Cardiac muscle cell (in vitro differentiated cells and primary cell): ENCODE data around the gene MAPT. TPM values are rescaled to one million over a fixed set of nuclear protein-coding genes. Genes with fewer than 3 reads are reported as not detected.
A peak's percentile ranks its signal among the peaks of the same experiment; 100 is the strongest.

ENCODE experiments used
- DNase-seq, 2 donors: peaks; one replicate each; pipeline versions ENCODE4 v3.0.0 to v3.0.0-alpha.2; 2010 to 2017; ENCODE audit warnings: low read depth in 1 of 2, low spot score in 1 of 2
- H3K27ac ChIP-seq: fragments of 200-600 bp; sonication (generic); 2 replicates; pipeline ENCODE4 v1.5.1; 2016
- H3K27me3 ChIP-seq: fragments of 200-600 bp; sonication (generic); 2 replicates; pipeline ENCODE4 v1.6.0; 2016; ENCODE audit warnings: control low read depth
- H3K36me3 ChIP-seq: fragments of 200-600 bp; sonication (generic); 2 replicates; pipeline ENCODE4 v1.5.1; 2016; ENCODE audit warnings: control low read depth
- H3K4me1 ChIP-seq: fragments of 200-600 bp; sonication (generic); 2 replicates; pipeline ENCODE4 v1.8.1; 2017; ENCODE audit warnings: low read depth, mild to moderate bottlenecking, mixed run types
- H3K4me3 ChIP-seq: fragments of 200-600 bp; sonication (generic); 2 replicates; pipeline ENCODE4 v1.5.1; 2016; ENCODE audit warnings: mild to moderate bottlenecking
- H3K9me3 ChIP-seq: fragments of 200-600 bp; sonication (generic); 2 replicates; pipeline ENCODE4 v1.5.1; 2017; ENCODE audit warnings: low read depth, mild to moderate bottlenecking, control low read depth
- polyA plus RNA-seq: library from polyadenylated mRNA; unstranded; fragments of >200 nt; fragmentation: Nextera tagmentation; extraction: Ambion mirVana; gene quantifications from 2 replicates; pipeline ENCODE4 v1.2.1, GENCODE V29; 2016
- total RNA-seq: library from RNA; depleted of rRNA; stranded (reverse); fragments of >200 nt; gene quantifications from 2 replicates; pipeline ENCODE4 v1.2.3, GENCODE V29; 2016
- TF ChIP-seq, protein P1 (sequence below): IDR thresholded peaks from 2 replicates; pipeline ENCODE4 v1.5.1; 2012; ENCODE audit warnings: low read depth, mild to moderate bottlenecking, low read length

MAPT gene
- total and polyA plus RNA-seq, 2 experiments from 2014 or later, result 1.3 to 1.9 TPM

DNA sequence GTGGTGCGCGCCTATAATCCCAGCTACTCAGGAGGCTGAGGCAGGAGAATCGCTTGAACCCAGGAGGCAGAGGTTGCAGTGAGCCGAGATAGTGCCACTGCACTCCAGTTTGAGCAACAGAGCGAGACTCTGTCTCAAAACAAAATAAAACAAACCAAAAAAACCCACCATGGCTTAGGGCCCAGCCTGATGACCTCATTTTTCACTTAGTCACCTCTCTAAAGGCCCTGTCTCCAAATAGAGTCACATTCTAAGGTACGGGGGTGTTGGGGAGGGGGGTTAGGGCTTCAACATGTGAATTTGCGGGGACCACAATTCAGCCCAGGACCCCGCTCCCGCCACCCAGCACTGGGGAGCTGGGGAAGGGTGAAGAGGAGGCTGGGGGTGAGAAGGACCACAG lies 103.3 kb downstream of the MAPT start:
- Histone ChIP-seq H3K27me3 (no peaks in the 10 kb centered on the region), H3K36me3 (no peaks in the 10 kb centered on the region), H3K27ac (no peak overlapping the region), H3K4me1 (no peaks in the 10 kb centered on the region), H3K4me3 (no peak overlapping the region), H3K9me3 (no peaks in the 10 kb centered on the region)
- TF ChIP-seq, protein P1, sequence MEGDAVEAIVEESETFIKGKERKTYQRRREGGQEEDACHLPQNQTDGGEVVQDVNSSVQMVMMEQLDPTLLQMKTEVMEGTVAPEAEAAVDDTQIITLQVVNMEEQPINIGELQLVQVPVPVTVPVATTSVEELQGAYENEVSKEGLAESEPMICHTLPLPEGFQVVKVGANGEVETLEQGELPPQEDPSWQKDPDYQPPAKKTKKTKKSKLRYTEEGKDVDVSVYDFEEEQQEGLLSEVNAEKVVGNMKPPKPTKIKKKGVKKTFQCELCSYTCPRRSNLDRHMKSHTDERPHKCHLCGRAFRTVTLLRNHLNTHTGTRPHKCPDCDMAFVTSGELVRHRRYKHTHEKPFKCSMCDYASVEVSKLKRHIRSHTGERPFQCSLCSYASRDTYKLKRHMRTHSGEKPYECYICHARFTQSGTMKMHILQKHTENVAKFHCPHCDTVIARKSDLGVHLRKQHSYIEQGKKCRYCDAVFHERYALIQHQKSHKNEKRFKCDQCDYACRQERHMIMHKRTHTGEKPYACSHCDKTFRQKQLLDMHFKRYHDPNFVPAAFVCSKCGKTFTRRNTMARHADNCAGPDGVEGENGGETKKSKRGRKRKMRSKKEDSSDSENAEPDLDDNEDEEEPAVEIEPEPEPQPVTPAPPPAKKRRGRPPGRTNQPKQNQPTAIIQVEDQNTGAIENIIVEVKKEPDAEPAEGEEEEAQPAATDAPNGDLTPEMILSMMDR, result no peak
- peak in 1 of 2 donors; percentile 46 for DNase-seq

DNA sequence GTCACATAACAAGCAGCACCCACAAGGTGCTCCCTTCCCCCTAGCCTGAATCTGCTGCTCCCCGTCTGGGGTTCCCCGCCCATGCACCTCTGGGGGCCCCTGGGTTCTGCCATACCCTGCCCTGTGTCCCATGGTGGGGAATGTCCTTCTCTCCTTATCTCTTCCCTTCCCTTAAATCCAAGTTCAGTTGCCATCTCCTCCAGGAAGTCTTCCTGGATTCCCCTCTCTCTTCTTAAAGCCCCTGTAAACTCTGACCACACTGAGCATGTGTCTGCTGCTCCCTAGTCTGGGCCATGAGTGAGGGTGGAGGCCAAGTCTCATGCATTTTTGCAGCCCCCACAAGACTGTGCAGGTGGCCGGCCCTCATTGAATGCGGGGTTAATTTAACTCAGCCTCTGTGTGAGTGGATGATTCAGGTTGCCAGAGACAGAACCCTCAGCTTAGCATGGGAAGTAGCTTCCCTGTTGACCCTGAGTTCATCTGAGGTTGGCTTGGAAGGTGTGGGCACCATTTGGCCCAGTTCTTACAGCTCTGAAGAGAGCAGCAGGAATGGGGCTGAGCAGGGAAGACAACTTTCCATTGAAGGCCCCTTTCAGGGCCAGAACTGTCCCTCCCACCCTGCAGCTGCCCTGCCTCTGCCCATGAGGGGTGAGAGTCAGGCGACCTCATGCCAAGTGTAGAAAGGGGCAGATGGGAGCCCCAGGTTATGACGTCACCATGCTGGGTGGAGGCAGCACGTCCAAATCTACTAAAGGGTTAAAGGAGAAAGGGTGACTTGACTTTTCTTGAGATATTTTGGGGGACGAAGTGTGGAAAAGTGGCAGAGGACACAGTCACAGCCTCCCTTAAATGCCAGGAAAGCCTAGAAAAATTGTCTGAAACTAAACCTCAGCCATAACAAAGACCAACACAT lies 104.9 kb downstream of the MAPT start, which contains the start of gene STH:
STH (plus strand) TSS at position 264 of the 913 bp plus-strand sequence; CDS start at position 294, 30 bp downstream.
- Histone ChIP-seq H3K36me3 (no peaks in the 10 kb centered on the region), H3K27ac (no peak within 1 kb of the TSS), H3K4me1 (no peaks in the 10 kb centered on the region), H3K4me3 (no peak within 1 kb of the TSS), H3K27me3 (no peaks in the 10 kb centered on the region), H3K9me3 (no peaks in the 10 kb centered on the region)
- DNase-seq, result no peak
- TF ChIP-seq, protein P1, result no peak

DNA sequence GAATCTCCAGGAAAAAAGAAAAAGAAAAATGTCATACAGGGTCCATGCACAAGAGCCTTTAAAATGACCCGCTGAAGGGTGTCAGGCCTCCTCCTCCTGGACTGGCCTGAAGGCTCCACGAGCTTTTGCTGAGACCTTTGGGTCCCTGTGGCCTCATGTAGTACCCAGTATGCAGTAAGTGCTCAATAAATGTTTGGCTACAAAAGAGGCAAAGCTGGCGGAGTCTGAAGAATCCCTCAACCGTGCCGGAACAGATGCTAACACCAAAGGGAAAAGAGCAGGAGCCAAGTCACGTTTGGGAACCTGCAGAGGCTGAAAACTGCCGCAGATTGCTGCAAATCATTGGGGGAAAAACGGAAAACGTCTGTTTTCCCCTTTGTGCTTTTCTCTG lies 105.5 kb downstream of the MAPT start:
- Histone ChIP-seq H3K4me1 (no peaks in the 10 kb centered on the region), H3K27me3 (no peaks in the 10 kb centered on the region), H3K9me3 (no peaks in the 10 kb centered on the region), H3K4me3 (no peak overlapping the region), H3K36me3 (no peaks in the 10 kb centered on the region), H3K27ac (no peak overlapping the region)
- TF ChIP-seq, protein P1, result no peak
- no peak for DNase-seq

DNA sequence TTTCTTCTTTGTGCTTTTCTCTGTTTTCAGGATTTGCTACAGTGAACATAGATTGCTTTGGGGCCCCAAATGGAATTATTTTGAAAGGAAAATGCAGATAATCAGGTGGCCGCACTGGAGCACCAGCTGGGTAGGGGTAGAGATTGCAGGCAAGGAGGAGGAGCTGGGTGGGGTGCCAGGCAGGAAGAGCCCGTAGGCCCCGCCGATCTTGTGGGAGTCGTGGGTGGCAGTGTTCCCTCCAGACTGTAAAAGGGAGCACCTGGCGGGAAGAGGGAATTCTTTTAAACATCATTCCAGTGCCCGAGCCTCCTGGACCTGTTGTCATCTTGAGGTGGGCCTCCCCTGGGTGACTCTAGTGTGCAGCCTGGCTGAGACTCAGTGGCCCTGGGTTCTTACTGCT lies 105.9 kb downstream of the MAPT start:
- Histone ChIP-seq H3K27me3 (no peaks in the 10 kb centered on the region), H3K4me1 (no peaks in the 10 kb centered on the region), H3K36me3 (no peaks in the 10 kb centered on the region), H3K27ac (no peak overlapping the region), H3K4me3 (no peak overlapping the region), H3K9me3 (no peaks in the 10 kb centered on the region)
- TF ChIP-seq, protein P1, result no peak
- no peak for DNase-seq

DNA sequence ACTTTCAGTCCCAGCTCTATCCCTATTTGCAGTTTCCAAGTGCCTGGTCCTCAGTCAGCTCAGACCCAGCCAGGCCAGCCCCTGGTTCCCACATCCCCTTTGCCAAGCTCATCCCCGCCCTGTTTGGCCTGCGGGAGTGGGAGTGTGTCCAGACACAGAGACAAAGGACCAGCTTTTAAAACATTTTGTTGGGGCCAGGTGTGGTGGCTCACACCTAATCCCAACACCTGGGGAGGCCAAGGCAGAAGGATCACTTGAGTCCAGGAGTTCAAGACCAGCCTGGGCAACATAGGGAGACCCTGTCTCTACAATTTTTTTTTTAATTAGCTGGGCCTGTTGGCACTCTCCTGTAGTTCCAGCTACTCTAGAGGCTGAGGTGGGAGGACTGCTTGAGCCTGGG lies 106.4 kb downstream of the MAPT start:
- no peaks in the 10 kb centered on the region for H3K4me1 ChIP-seq
- no peak overlapping the region for H3K27ac ChIP-seq
- TF ChIP-seq, protein P1, result no peak
- H3K4me3 ChIP-seq, result no peak overlapping the region
- DNase-seq, result no peak
- H3K9me3 ChIP-seq, result no peaks in the 10 kb centered on the region
- no peaks in the 10 kb centered on the region for H3K27me3 ChIP-seq
- H3K36me3 ChIP-seq, result no peaks in the 10 kb centered on the region
